Ishikawa (cell line): Measurements from ENCODE around the gene STAG3.

Experiments
- EP300 ChIP-seq: IDR thresholded peaks from 2 replicates; pipeline ENCODE4 v1.6.1; 2012; ENCODE audit warnings: borderline replicate concordance
- RAD21 ChIP-seq: IDR thresholded peaks from 2 replicates; pipeline ENCODE4 v1.6.1; 2012; ENCODE audit warnings: low read depth
- TAF1 ChIP-seq: IDR thresholded peaks from 2 replicates; pipeline ENCODE4 v1.6.1; 2012; ENCODE audit warnings: low read depth, mild to moderate bottlenecking
- TEAD4 ChIP-seq: IDR thresholded peaks from 2 replicates; pipeline ENCODE4 v1.6.1; 2012
- TF ChIP-seq, protein P1 (sequence below): IDR thresholded peaks from 2 replicates; pipeline ENCODE4 v1.6.1; 2012
- TF ChIP-seq, protein P2 (sequence below): IDR thresholded peaks from 2 replicates; pipeline ENCODE4 v1.6.1; 2012
- TF ChIP-seq, protein P3 (sequence below): IDR thresholded peaks from 2 replicates; pipeline ENCODE4 v1.6.1; 2012; ENCODE audit warnings: low read depth, mild to moderate bottlenecking

DNA sequence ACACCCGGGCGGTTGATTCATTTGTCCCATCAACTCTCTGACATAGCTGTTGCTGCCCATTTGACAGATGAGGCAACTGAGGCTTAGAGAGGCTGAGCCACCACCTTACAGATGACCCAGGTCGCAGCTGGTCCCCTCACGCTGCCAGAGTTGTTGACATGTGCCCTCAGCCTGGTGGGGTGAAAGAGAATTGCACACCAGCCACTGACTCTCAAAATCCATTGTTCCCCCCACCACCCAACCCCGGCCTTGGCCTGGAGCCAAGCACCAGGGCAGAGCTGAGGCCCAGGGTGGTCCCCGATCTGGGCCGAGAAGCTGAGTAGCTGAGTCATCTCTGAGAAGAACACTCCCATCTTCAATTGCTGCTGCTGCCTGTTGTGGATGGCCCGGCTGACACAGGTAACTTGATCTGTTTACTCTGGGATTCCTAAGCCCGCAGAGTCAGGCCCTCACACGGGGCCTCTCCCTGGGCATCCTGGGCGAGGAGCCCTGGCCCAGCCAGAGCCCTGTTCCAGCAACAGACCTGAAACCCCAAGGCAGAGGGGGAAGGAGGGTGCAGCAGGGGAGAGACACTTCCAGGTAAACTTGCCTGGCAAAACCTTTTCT lies 69.5 kb downstream of the STAG3 start:
- TF ChIP-seq TAF1: no peak
- no peak for TF ChIP-seq RAD21
- TF ChIP-seq, protein P1, sequence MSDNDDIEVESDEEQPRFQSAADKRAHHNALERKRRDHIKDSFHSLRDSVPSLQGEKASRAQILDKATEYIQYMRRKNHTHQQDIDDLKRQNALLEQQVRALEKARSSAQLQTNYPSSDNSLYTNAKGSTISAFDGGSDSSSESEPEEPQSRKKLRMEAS: no peak; the same call in 1 of the 2 replicates
- TF ChIP-seq, protein P2, sequence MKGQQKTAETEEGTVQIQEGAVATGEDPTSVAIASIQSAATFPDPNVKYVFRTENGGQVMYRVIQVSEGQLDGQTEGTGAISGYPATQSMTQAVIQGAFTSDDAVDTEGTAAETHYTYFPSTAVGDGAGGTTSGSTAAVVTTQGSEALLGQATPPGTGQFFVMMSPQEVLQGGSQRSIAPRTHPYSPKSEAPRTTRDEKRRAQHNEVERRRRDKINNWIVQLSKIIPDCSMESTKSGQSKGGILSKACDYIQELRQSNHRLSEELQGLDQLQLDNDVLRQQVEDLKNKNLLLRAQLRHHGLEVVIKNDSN: no peak; the same call in 1 of the 2 replicates
- TF ChIP-seq TEAD4: peak; percentile 65
- TF ChIP-seq EP300: peak; percentile 46; the same call in 1 of the 2 replicates
- TF ChIP-seq, protein P3, sequence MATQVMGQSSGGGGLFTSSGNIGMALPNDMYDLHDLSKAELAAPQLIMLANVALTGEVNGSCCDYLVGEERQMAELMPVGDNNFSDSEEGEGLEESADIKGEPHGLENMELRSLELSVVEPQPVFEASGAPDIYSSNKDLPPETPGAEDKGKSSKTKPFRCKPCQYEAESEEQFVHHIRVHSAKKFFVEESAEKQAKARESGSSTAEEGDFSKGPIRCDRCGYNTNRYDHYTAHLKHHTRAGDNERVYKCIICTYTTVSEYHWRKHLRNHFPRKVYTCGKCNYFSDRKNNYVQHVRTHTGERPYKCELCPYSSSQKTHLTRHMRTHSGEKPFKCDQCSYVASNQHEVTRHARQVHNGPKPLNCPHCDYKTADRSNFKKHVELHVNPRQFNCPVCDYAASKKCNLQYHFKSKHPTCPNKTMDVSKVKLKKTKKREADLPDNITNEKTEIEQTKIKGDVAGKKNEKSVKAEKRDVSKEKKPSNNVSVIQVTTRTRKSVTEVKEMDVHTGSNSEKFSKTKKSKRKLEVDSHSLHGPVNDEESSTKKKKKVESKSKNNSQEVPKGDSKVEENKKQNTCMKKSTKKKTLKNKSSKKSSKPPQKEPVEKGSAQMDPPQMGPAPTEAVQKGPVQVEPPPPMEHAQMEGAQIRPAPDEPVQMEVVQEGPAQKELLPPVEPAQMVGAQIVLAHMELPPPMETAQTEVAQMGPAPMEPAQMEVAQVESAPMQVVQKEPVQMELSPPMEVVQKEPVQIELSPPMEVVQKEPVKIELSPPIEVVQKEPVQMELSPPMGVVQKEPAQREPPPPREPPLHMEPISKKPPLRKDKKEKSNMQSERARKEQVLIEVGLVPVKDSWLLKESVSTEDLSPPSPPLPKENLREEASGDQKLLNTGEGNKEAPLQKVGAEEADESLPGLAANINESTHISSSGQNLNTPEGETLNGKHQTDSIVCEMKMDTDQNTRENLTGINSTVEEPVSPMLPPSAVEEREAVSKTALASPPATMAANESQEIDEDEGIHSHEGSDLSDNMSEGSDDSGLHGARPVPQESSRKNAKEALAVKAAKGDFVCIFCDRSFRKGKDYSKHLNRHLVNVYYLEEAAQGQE: no peak
